Endothelial cell of umbilical vein (primary cell): Measurements from ENCODE around the gene USP36. TPM values are rescaled to one million over a fixed set of nuclear protein-coding genes. Genes with fewer than 3 reads are reported as not detected.

ENCODE experiments used
- BruUV-seq: library from RNA; stranded (reverse); fragments of 400-500 nt; replicated peaks from 2 replicates; lab custom pipeline; 2021; lab: Mats Ljungman, UMichigan
- CTCF ChIA-PET: fragments of 300-600, 350-600 bp; sonication (Branson Sonifier 250); formaldehyde crosslinking; loops from one replicate; lab custom pipeline; 2021; ENCODE audit warnings: antibody characterized with exemption, inconsistent platforms; lab: Charles Lee
- POLR2A ChIA-PET: fragments of 300-600, 350-600 bp; sonication (Branson Sonifier 250); formaldehyde crosslinking; loops from one replicate; lab custom pipeline; 2021; ENCODE audit warnings: antibody characterized with exemption, inconsistent platforms; lab: Charles Lee
- DNase-seq: peaks from one replicate; pipeline ENCODE4 v3.0.0-alpha.2; 2011; ENCODE audit warnings: low read depth, low spot score
- FAIRE-seq: peaks from 2 replicates; lab custom pipeline; 2011; peaks lifted over from hg19 to GRCh38; lab: Jason Lieb, UNC
- H2AFZ ChIP-seq: 2 replicates; pipeline ENCODE4 v1.6.0; 2012; ENCODE audit warnings: low read depth, low read length, control low read depth, inconsistent platforms
- H3K27ac ChIP-seq: 2 replicates; pipeline ENCODE4 v1.5.1; 2011; ENCODE audit warnings: low read depth, mild to moderate bottlenecking, control low read depth, low read length, moderate library complexity; ENCODE audit not compliant: insufficient read depth
- H3K27me3 ChIP-seq, 2 experiments: 2 replicates each; pipeline versions ENCODE4 v1.6.0 to v1.6.1; 2011; ENCODE audit warnings: low read length in 2 of 2, mixed read lengths in 1 of 2; ENCODE audit not compliant: control insufficient read depth in 2 of 2, insufficient read depth in 2 of 2
- H3K36me3 ChIP-seq, 2 experiments: 2 replicates in 1 of 2; 3 replicates in 1 of 2; pipeline ENCODE4 v1.5.1; 2011; ENCODE audit warnings: low read length in 2 of 2, mild to moderate bottlenecking in 1 of 2, moderate library complexity in 1 of 2; ENCODE audit not compliant: control insufficient read depth in 2 of 2, insufficient read depth in 2 of 2; ENCODE audit errors: extremely low read depth in 1 of 2
- H3K4me1 ChIP-seq: 3 replicates; pipeline ENCODE4 v1.5.1; 2011; ENCODE audit warnings: mild to moderate bottlenecking, low read length; ENCODE audit not compliant: control insufficient read depth, insufficient read depth; ENCODE audit errors: extremely low read depth
- H3K4me2 ChIP-seq: 2 replicates; pipeline ENCODE4 v1.6.1; 2011; ENCODE audit warnings: low read length, control low read depth, mixed read lengths; ENCODE audit not compliant: insufficient read depth
- H3K4me3 ChIP-seq, 3 experiments: fragments of 200-600 bp in 1 of 3; sonication (generic), shearing (Covaris generic) in 1 of 3; replicated peaks in 1 of 3; 2 replicates each; pipeline ENCODE4 v1.5.1; 2011 to 2016; ENCODE audit warnings: control low read depth in 3 of 3, low read length in 3 of 3, mild to moderate bottlenecking in 2 of 3, inconsistent platforms in 1 of 3, low read depth in 1 of 3, moderate library complexity in 1 of 3; ENCODE audit not compliant: insufficient read depth in 1 of 3
- H3K79me2 ChIP-seq: 2 replicates; pipeline ENCODE4 v1.6.0; 2012; ENCODE audit warnings: low read length, inconsistent platforms; ENCODE audit not compliant: control insufficient read depth, insufficient read depth
- H3K9ac ChIP-seq: replicated peaks from 2 replicates; pipeline ENCODE3; 2011; ENCODE audit warnings: low read length, control low read depth; ENCODE audit not compliant: insufficient read depth; ENCODE audit errors: extremely low read depth
- H3K9me1 ChIP-seq: replicated peaks from 3 replicates; pipeline ENCODE4 v1.6.0; 2011; ENCODE audit warnings: mild to moderate bottlenecking, low read length; ENCODE audit not compliant: control insufficient read depth, insufficient read depth; ENCODE audit errors: extremely low read depth
- H3K9me3 ChIP-seq: replicated peaks from 2 replicates; pipeline ENCODE4 v1.5.1; 2012; ENCODE audit warnings: low read length, inconsistent platforms; ENCODE audit not compliant: control insufficient read depth, insufficient read depth
- H4K20me1 ChIP-seq: replicated peaks from 2 replicates; pipeline ENCODE3; 2011; ENCODE audit warnings: mild to moderate bottlenecking, low read length; ENCODE audit not compliant: control insufficient read depth, insufficient read depth; ENCODE audit errors: extremely low read depth
- CTCF ChIP-seq, 2 donors: IDR thresholded peaks; 1 replicate in 1 of 2; 2 replicates in 1 of 2; pipeline ENCODE4 v1.5.1; 2011; ENCODE audit warnings: low read length in 2 of 2, mild to moderate bottlenecking in 2 of 2, moderate library complexity in 2 of 2, control low read depth in 1 of 2, inconsistent platforms in 1 of 2, low read depth in 1 of 2; ENCODE audit not compliant: insufficient read depth in 1 of 2; ENCODE audit errors: extremely low read depth in 1 of 2
- EZH2 ChIP-seq: IDR thresholded peaks from 2 replicates; pipeline ENCODE4 v1.6.1; 2012; ENCODE audit warnings: borderline replicate concordance, low read depth, mild to moderate bottlenecking, moderate library complexity, low read length, inconsistent platforms; ENCODE audit not compliant: severe bottlenecking
- FOS ChIP-seq: IDR thresholded peaks from 2 replicates; pipeline ENCODE4 v1.6.1; 2011; ENCODE audit warnings: mild to moderate bottlenecking, low read length, moderate library complexity, borderline replicate concordance; ENCODE audit not compliant: insufficient read depth
- GATA2 ChIP-seq: IDR thresholded peaks from 2 replicates; pipeline ENCODE4 v1.7.0; 2011; ENCODE audit warnings: low read depth, mild to moderate bottlenecking, moderate library complexity, mixed read lengths, low read length; ENCODE audit not compliant: insufficient read length, insufficient read depth
- JUN ChIP-seq: IDR thresholded peaks from 2 replicates; pipeline ENCODE4 v1.6.1; 2011; ENCODE audit warnings: borderline replicate concordance, low read depth; ENCODE audit not compliant: insufficient read length, insufficient read depth
- MYC ChIP-seq: IDR thresholded peaks from one replicate; pipeline ENCODE4 v1.6.1; 2011; ENCODE audit warnings: mild to moderate bottlenecking, low read depth, low read length
- POLR2A ChIP-seq: IDR thresholded peaks from 2 replicates; pipeline ENCODE4 v1.6.1; 2012; ENCODE audit warnings: low read depth, mild to moderate bottlenecking, control low read depth, low read length
- POLR2AphosphoS5 ChIP-seq: IDR thresholded peaks from 2 replicates; pipeline ENCODE4 v1.6.1; 2012; ENCODE audit warnings: low read depth, mild to moderate bottlenecking, control low read depth, low read length, moderate library complexity; ENCODE audit not compliant: insufficient read depth
- dilution Hi-C: fragments of 300-500 bp; cut with MboI; formaldehyde crosslinking; loops from one replicate; pipeline ENCODE4 v1.15.0; 2019; ENCODE audit warnings: low sequenced_read_pairs; ENCODE audit not compliant: extremely low pct_ligation_motif_present
- intact Hi-C: fragments of 100-400 bp; cut with micrococcal nuclease; formaldehyde crosslinking; loops from one replicate; pipeline ENCODE4 v1.10.0; 2022
- polyA plus RNA-seq, 4 experiments: library from polyadenylated mRNA; depleted of rRNA in 3 of 4; stranded (reverse) in 3 of 4; unstranded in 1 of 4; fragments of >200 nt; gene quantifications; 2 replicates each; pipeline versions ENCODE4 v1.2.1 to v1.2.3, GENCODE V29; 2011 to 2012; ENCODE audit warnings: missing spikeins in 1 of 4
- total RNA-seq: library from RNA; stranded (reverse); gene quantifications from 2 replicates; pipeline ENCODE4 v1.2.3, GENCODE V29; 2021
- TF ChIP-seq, protein P1 (sequence below): IDR thresholded peaks from 2 replicates; pipeline ENCODE4 v1.6.1; 2011; ENCODE audit not compliant: insufficient read depth, insufficient read length

Gene USP36
- total and polyA plus RNA-seq, 2 donors (not counting 3 experiments of a cell fraction or from before 2014, with no cell fraction given), result 29.8 to 46.6 TPM

DNA sequence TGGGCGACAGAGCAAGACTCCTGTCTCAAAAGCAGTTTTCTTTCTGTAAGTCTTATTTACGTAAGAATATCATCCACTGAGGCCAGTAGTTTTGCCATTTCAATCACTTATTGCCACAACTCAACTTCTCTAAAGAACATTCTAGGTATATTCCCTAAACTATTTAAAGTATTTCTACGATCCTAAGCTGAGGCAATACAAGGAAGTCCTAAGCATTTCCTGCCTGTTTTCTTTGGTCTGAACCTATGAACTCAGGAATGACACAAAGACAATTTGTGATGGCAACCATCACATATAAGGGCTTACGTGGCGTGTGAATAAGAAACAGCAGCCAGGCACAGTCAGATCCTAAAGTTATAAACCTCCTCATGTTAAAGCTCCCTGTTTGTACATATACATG is 14.2 kb downstream of the USP36 start:
- no peak overlapping the region for H3K27ac ChIP-seq
- no peaks in the 10 kb centered on the region for H3K27me3 ChIP-seq
- intact Hi-C loops (no loop called here), dilution Hi-C loops (no loop called here)
- DNase-seq (no peak), FAIRE-seq (no peak)
- H3K4me3 ChIP-seq, result no peak overlapping the region
- POLR2A ChIA-PET, result no interaction called here
- peaks cover 11% of the 10 kb centered on the region for H3K79me2 ChIP-seq
- peaks cover 13 to 38% of the 10 kb centered on the region in 2 experiments for H3K36me3 ChIP-seq
- no peak overlapping the region for H3K4me2 ChIP-seq
- TF ChIP-seq EZH2, result no peak
- TF ChIP-seq CTCF (IDR thresholded peaks at IDR 0.05; ENCODE audit: extremely low read depth in 1 of 2, insufficient read depth in 1 of 2, low read depth in 1 of 2, low read length in 2 of 2), result no peak
- TF ChIP-seq MYC, result no peak
- no peak for TF ChIP-seq JUN
- no peak for TF ChIP-seq POLR2A
- TF ChIP-seq POLR2AphosphoS5, result no peak
- no peak for TF ChIP-seq GATA2
- TF ChIP-seq FOS, result no peak
- TF ChIP-seq, protein P1, sequence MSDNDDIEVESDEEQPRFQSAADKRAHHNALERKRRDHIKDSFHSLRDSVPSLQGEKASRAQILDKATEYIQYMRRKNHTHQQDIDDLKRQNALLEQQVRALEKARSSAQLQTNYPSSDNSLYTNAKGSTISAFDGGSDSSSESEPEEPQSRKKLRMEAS, result no peak
- H3K9me1 ChIP-seq, result no peaks in the 10 kb centered on the region
- H2AFZ ChIP-seq, result no peak overlapping the region
- peaks cover 4% of the 10 kb centered on the region for H3K4me1 ChIP-seq
- H3K9ac ChIP-seq, result no peak overlapping the region
- no peaks in the 10 kb centered on the region for H4K20me1 ChIP-seq
- CTCF ChIA-PET, result interaction anchor here (1.5 kb wide), 1 partner anchor 28 kb away, joined by 3 read pairs; no protein-coding TSS in a partner anchor
- BruUV-seq, result no TSS peak
- H3K9me3 ChIP-seq, result no peaks in the 10 kb centered on the region
